Neuron (in vitro differentiated cells): ENCODE results near the gene RAD51B.

ENCODE experiments used
- H2AFZ ChIP-seq: one replicate; pipeline ENCODE4 v1.6.1; 2013; ENCODE audit warnings: low read depth, mild to moderate bottlenecking, inconsistent platforms, low read length, moderate library complexity
- H3K27me3 ChIP-seq: one replicate; pipeline ENCODE4 v1.6.1; 2013; ENCODE audit warnings: low read length; ENCODE audit not compliant: insufficient read depth
- H3K36me3 ChIP-seq: one replicate; pipeline ENCODE4 v1.6.1; 2013; ENCODE audit warnings: low read length; ENCODE audit not compliant: insufficient read depth
- H3K4me1 ChIP-seq: one replicate; pipeline ENCODE4 v1.6.1; 2013; ENCODE audit warnings: low read length; ENCODE audit not compliant: insufficient read depth
- H3K4me3 ChIP-seq: 2 replicates; pipeline ENCODE4 v1.5.1; 2013; ENCODE audit warnings: mild to moderate bottlenecking, low read length, moderate library complexity
- H3K9me3 ChIP-seq: one replicate; pipeline ENCODE4 v1.6.1; 2013; ENCODE audit warnings: low read length

Gene RAD51B

GRCh38 chr14:68541178-68541896, 721.8 kb downstream of the RAD51B start:
- Histone ChIP-seq H3K9me3 (no peaks in the 10 kb centered on the region), H3K36me3 (no peaks in the 10 kb centered on the region), H3K27me3 (no peaks in the 10 kb centered on the region), H3K4me1 (peaks cover 39% of the 10 kb centered on the region), H3K4me3 (no peak overlapping the region), H2AFZ (no peak overlapping the region)

GRCh38 chr14:68542346-68542745, 722.8 kb downstream of the RAD51B start:
- no peaks in the 10 kb centered on the region for H3K36me3 ChIP-seq
- no peaks in the 10 kb centered on the region for H3K27me3 ChIP-seq
- H2AFZ ChIP-seq = no peak overlapping the region
- H3K4me1 ChIP-seq = peaks cover 44% of the 10 kb centered on the region
- no peaks in the 10 kb centered on the region for H3K9me3 ChIP-seq
- no peak overlapping the region for H3K4me3 ChIP-seq

- Histone ChIP-seq H3K27me3 (no peaks in the 10 kb centered on the region), H3K36me3 (no peaks in the 10 kb centered on the region), H2AFZ (no peak overlapping the region), H3K9me3 (no peaks in the 10 kb centered on the region), H3K4me1 (peaks cover 48% of the 10 kb centered on the region), H3K4me3 (no peak overlapping the region)
Measured at GRCh38 chr14:68543516-68543915, 723.9 kb downstream of the RAD51B start.

- H3K9me3 ChIP-seq = no peaks in the 10 kb centered on the region
- H3K4me3 ChIP-seq = no peak overlapping the region
- H3K36me3 ChIP-seq = no peaks in the 10 kb centered on the region
- H3K27me3 ChIP-seq = no peaks in the 10 kb centered on the region
- peaks cover 47% of the 10 kb centered on the region for H3K4me1 ChIP-seq
- H2AFZ ChIP-seq = no peak overlapping the region
Measured at GRCh38 chr14:68544081-68544892, 724.7 kb downstream of the RAD51B start.

DNA sequence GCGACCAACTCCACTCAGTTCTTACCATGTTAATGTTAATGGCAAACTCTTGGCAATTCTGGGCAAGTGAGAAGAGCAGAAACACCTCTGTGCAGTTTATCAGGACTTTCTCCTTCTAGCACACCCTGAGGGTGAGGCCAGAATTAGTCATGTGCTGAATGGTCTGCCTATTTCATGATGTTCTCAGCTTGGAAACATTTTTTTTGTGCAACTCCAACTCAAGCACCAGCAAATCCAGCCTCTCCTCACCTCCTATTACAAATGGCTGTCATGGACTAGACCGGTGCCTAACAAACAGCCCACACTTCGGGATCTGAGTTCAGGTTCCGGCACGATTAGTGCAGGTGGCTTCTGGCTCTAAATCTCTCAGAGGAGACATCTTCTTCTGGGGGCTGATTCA, 727.3 kb downstream of the RAD51B start:
- H3K27me3 ChIP-seq = no peaks in the 10 kb centered on the region
- H3K36me3 ChIP-seq = no peaks in the 10 kb centered on the region
- no peak overlapping the region for H2AFZ ChIP-seq
- no peaks in the 10 kb centered on the region for H3K9me3 ChIP-seq
- no peak overlapping the region for H3K4me3 ChIP-seq
- H3K4me1 ChIP-seq = peaks cover 27% of the 10 kb centered on the region

- H3K9me3 ChIP-seq = no peaks in the 10 kb centered on the region
- peaks cover 22% of the 10 kb centered on the region for H3K4me1 ChIP-seq
- no peaks in the 10 kb centered on the region for H3K27me3 ChIP-seq
- no peak overlapping the region for H3K4me3 ChIP-seq
- H3K36me3 ChIP-seq = no peaks in the 10 kb centered on the region
- H2AFZ ChIP-seq = no peak overlapping the region
Measured at GRCh38 chr14:68547305-68548193, 728.0 kb downstream of the RAD51B start.

- Histone ChIP-seq H3K4me3 (no peak overlapping the region), H3K4me1 (peaks cover 22% of the 10 kb centered on the region), H3K9me3 (no peaks in the 10 kb centered on the region)
Measured at GRCh38 chr14:68548194-68549076, 728.9 kb downstream of the RAD51B start.

GRCh38 chr14:68550338-68550715, 730.7 kb downstream of the RAD51B start:
- no peaks in the 10 kb centered on the region for H3K36me3 ChIP-seq
- H3K4me1 ChIP-seq = peaks cover 22% of the 10 kb centered on the region
- H3K27me3 ChIP-seq = no peaks in the 10 kb centered on the region
- no peaks in the 10 kb centered on the region for H3K9me3 ChIP-seq
- no peak overlapping the region for H2AFZ ChIP-seq
- no peak overlapping the region for H3K4me3 ChIP-seq

More at GRCh38 chr14:68548194-68549076, 728.9 kb downstream of the RAD51B start:
- H3K36me3 ChIP-seq = no peaks in the 10 kb centered on the region
- no peaks in the 10 kb centered on the region for H3K27me3 ChIP-seq
- H2AFZ ChIP-seq = no peak overlapping the region

DNA sequence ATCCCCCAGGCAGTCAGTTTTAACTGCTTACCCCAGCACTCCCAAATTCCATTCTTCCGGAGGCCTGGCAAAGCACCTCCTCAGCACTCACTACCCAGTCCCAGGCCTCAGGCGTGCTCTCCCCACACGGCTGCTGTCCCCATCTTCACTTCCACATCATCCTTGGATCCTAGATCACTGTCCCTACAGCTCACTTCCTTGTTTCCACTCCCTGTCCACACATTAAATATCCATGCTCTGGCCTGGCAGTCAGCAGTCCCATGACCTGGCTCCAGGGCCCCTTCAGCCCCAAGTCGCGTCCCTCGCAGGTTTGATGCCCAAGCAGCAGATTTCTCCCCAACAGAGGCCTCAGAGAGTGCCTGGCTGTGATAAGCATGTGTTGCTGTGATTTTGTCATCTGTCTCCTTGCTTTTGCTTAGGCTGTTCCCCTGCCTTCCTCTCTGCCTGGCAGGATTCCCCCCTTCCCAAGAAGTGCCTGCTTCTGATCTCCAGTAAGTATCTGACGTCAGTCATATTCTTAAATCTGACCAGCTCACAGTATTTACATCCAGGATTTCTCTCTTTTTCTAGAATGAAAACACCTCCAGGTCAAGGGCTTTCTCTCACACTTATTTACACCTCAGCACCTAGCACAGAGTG, 731.6 kb downstream of the RAD51B start:
- Histone ChIP-seq H3K9me3 (no peaks in the 10 kb centered on the region), H2AFZ (no peak overlapping the region), H3K36me3 (no peaks in the 10 kb centered on the region), H3K4me3 (no peak overlapping the region), H3K27me3 (no peaks in the 10 kb centered on the region), H3K4me1 (peaks cover 22% of the 10 kb centered on the region)

DNA sequence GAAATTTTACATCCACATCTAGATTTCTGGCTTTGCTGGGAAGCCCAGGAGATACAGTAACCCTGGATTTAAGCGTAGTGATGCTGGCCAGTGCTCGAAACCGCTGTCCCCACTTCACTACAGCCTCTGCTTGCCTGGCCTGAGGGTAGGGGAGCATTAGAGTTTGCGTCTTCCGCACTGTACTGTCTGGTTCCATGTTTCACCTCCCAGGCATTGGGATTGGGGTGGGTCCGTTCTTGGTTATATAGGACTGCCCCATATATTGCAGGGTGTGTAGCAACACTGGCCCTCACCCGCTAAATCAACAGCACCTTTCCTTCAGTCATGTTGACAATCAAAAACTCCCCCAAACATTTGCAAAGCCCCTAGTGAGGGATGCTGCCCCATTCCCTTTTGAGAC, 732.5 kb downstream of the RAD51B start:
- H3K4me3 ChIP-seq = no peak overlapping the region
- H2AFZ ChIP-seq = no peak overlapping the region
- H3K36me3 ChIP-seq = no peaks in the 10 kb centered on the region
- no peaks in the 10 kb centered on the region for H3K9me3 ChIP-seq
- peaks cover 20% of the 10 kb centered on the region for H3K4me1 ChIP-seq
- no peaks in the 10 kb centered on the region for H3K27me3 ChIP-seq

DNA sequence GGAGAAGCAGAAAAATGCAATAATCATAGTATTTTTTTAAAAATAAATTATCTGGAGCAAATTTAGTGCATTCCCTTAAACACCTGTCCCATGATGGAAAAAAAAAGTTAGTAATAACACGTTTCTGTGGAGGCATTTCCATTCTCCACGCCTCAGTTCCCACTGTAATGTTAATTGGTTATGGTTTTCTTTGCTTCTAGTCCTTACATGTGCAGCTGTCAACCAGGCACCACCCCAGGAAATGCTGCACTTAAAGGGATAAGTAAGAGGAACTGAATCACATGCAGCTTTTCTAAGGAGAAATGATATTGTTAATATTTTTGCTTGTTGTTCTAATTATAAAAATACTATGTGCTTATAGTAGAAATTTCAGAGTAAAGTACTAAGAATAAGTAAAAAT, 733.0 kb downstream of the RAD51B start:
- peaks cover 15% of the 10 kb centered on the region for H3K4me1 ChIP-seq

GRCh38 chr14:68553311-68553710, 733.7 kb downstream of the RAD51B start:
- Histone ChIP-seq H3K4me1 (peaks cover 8% of the 10 kb centered on the region), H2AFZ (no peak overlapping the region), H3K9me3 (no peaks in the 10 kb centered on the region), H3K27me3 (no peaks in the 10 kb centered on the region), H3K4me3 (no peak overlapping the region), H3K36me3 (no peaks in the 10 kb centered on the region)

More for the DNA sequence above, 733.0 kb downstream of the RAD51B start:
- no peaks in the 10 kb centered on the region for H3K27me3 ChIP-seq
- H3K4me3 ChIP-seq = no peak overlapping the region
- no peaks in the 10 kb centered on the region for H3K36me3 ChIP-seq
- no peaks in the 10 kb centered on the region for H3K9me3 ChIP-seq
- H2AFZ ChIP-seq = no peak overlapping the region
